ENCODE results near the gene DENND1A. TPM values are rescaled to one million over a fixed set of nuclear protein-coding genes. Genes with fewer than 3 reads are reported as not detected.

The DENND1A gene
- total RNA-seq, 1 experiment from 2014 or later, result 19.7 TPM

GRCh38 chr9:123691765-123692303 lies 238.1 kb downstream of the DENND1A start:
- TF ChIP-seq POLR2AphosphoS5 (IDR thresholded peaks at IDR 0.05; ENCODE audit: low read depth, low read length) (no peak), SIN3A (IDR thresholded peaks at IDR 0.05; ENCODE audit: borderline replicate concordance, insufficient read depth, low read depth, low read length) (no peak), TCF7L2 (IDR thresholded peaks at IDR 0.05; ENCODE audit: low read depth, low read length) (no peak), CTCF (IDR thresholded peaks at IDR 0.05) (no peak), REST (IDR thresholded peaks at IDR 0.05; ENCODE audit: insufficient read depth in 1 of 2, low read depth in 2 of 2, low read length in 1 of 2) (no peak)
- H3K36me3 ChIP-seq (ENCODE audit: control insufficient read depth, insufficient read depth, low read length), result no peaks in the 10 kb centered on the region
- no peak overlapping the region for H3K27ac ChIP-seq (ENCODE audit: low read length)
- H3K9me3 ChIP-seq (ENCODE audit: control insufficient read depth, insufficient read depth, low read depth, low read length), result no peaks in the 10 kb centered on the region
- no peaks in the 10 kb centered on the region for H3K27me3 ChIP-seq (ENCODE audit: control insufficient read depth, insufficient read depth, low read length)
- ChIA-PET POLR2A (no interaction called here), CTCF (no interaction called here)
- in situ Hi-C loops (cut with HindIII; ENCODE audit: low pct_unique_long_range_greater_than_20kb, low sequenced_read_pairs) (no loop called here), intact Hi-C loops (cut with micrococcal nuclease; ENCODE audit: unreplicated experiment) (no loop called here)
- DNase-seq (ENCODE audit: low read depth, low spot score), result no peak
- no peak for ATAC-seq
- no peak overlapping the region for H3K4me3 ChIP-seq (ENCODE audit: low read depth in 2 of 2, low read length in 2 of 2)
- BruUV-seq (replicated peaks), result no TSS peak
- H3K4me1 ChIP-seq (ENCODE audit: control insufficient read depth, insufficient read depth, low read length), result 0 out of 2 replicates have a peak, but pooled peaks cover 3% of the 10 kb centered on the region

DNA sequence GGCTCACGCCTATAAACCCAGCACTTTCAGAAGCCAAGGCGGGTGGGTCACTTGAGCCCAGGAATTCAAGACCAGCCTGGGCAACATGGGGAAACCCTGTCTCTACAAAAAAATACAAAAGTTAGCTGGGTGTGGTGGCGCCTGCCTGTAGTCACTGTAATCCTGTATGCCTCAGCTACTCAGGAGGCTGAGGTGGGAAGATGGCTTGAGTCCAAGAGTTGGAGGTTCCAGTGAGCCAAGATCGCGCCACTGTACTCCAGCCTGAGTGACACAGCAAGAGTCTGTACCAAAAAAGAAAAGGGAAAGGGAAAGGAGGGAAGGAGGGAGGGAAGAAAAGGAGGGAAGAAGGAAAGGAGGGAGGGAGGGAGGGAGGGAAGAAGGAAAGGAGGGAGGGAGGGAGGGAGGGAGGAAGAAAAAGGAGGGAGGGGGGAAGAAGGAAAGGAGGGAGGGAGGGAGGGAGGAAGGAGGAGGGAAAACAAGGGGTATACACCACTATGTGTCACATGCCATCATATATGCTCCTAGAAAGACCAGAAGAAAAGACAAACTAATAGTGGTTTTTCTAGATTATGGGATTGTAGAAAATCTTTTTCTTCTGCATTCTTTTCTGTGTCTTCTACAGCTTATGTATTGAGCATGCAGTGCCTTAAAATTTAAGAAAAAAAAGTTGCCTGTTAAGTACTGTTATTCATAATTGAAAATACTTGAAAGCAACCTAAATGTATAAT lies 240.1 kb downstream of the DENND1A start:
- DNase-seq (ENCODE audit: low read depth, low spot score) (no peak), ATAC-seq (no peak)
- CTCF ChIA-PET, result no interaction called here
- in situ Hi-C loops (cut with HindIII; ENCODE audit: low pct_unique_long_range_greater_than_20kb, low sequenced_read_pairs) (no loop called here), intact Hi-C loops (cut with micrococcal nuclease; ENCODE audit: unreplicated experiment) (no loop called here)
- Histone ChIP-seq H3K27ac (ENCODE audit: low read length) (no peak overlapping the region), H3K27me3 (ENCODE audit: control insufficient read depth, insufficient read depth, low read length) (no peaks in the 10 kb centered on the region), H3K36me3 (ENCODE audit: control insufficient read depth, insufficient read depth, low read length) (no peaks in the 10 kb centered on the region), H3K9me3 (ENCODE audit: control insufficient read depth, insufficient read depth, low read depth, low read length) (no peaks in the 10 kb centered on the region), H3K4me3 (ENCODE audit: low read depth in 2 of 2, low read length in 2 of 2) (no peak overlapping the region), H3K4me1 (ENCODE audit: control insufficient read depth, insufficient read depth, low read length) (peaks cover 3% of the 10 kb centered on the region; the same call in 1 of the 2 replicates)
- POLR2A ChIA-PET, result no interaction called here
- BruUV-seq (replicated peaks), result no TSS peak
- TF ChIP-seq REST (IDR thresholded peaks at IDR 0.05; ENCODE audit: insufficient read depth in 1 of 2, low read depth in 2 of 2, low read length in 1 of 2) (no peak), TCF7L2 (IDR thresholded peaks at IDR 0.05; ENCODE audit: low read depth, low read length) (no peak), SIN3A (IDR thresholded peaks at IDR 0.05; ENCODE audit: borderline replicate concordance, insufficient read depth, low read depth, low read length) (no peak), CTCF (IDR thresholded peaks at IDR 0.05) (no peak), POLR2AphosphoS5 (IDR thresholded peaks at IDR 0.05; ENCODE audit: low read depth, low read length) (no peak)
